GM10847 (cell line): Measurements from ENCODE around the gene RAD51B.

Experiments used
- POLR2A ChIP-seq: IDR thresholded peaks from 2 replicates; pipeline ENCODE4 v1.6.1; 2011; ENCODE audit not compliant: insufficient read length; ENCODE audit errors: extremely low read depth

The RAD51B gene

GRCh38 chr14:68188174-68188573 lies 368.6 kb downstream of the RAD51B start:
- TF ChIP-seq POLR2A = no peak

- TF ChIP-seq POLR2A = no peak
Observed at GRCh38 chr14:68190032-68190431, 370.5 kb downstream of the RAD51B start.

- TF ChIP-seq POLR2A = no peak
Observed at GRCh38 chr14:68191567-68192321, 372.2 kb downstream of the RAD51B start.

- TF ChIP-seq POLR2A = no peak
Observed at GRCh38 chr14:68192935-68193334, 373.4 kb downstream of the RAD51B start.

GRCh38 chr14:68193970-68194681 lies 374.5 kb downstream of the RAD51B start:
- TF ChIP-seq POLR2A = no peak

GRCh38 chr14:68195126-68195525 lies 375.5 kb downstream of the RAD51B start:
- no peak for TF ChIP-seq POLR2A

GRCh38 chr14:68198713-68199495 lies 379.3 kb downstream of the RAD51B start:
- TF ChIP-seq POLR2A = no peak

GRCh38 chr14:68199554-68200151 lies 380.1 kb downstream of the RAD51B start:
- no peak for TF ChIP-seq POLR2A

- no peak for TF ChIP-seq POLR2A
Observed at GRCh38 chr14:68203871-68204270, 384.3 kb downstream of the RAD51B start.

GRCh38 chr14:68208218-68208617 lies 388.6 kb downstream of the RAD51B start:
- no peak for TF ChIP-seq POLR2A

GRCh38 chr14:68208626-68209317 lies 389.2 kb downstream of the RAD51B start:
- TF ChIP-seq POLR2A = no peak

GRCh38 chr14:68210729-68211299 lies 391.2 kb downstream of the RAD51B start:
- TF ChIP-seq POLR2A = no peak

GRCh38 chr14:68211421-68211820 lies 391.8 kb downstream of the RAD51B start:
- TF ChIP-seq POLR2A = no peak

GRCh38 chr14:68211886-68212285 lies 392.3 kb downstream of the RAD51B start:
- TF ChIP-seq POLR2A = no peak
